AG08395 (cell line): ENCODE data around the gene GARS1.
"Not testable (repeated sequence)": the region's sequence is repeated elsewhere in the genome, so short reads cannot be mapped to it uniquely, and the experiment has no call there.

ENCODE experiments used
- DNase-seq: peaks from one replicate; pipeline ENCODE4 v3.0.0; 2012; ENCODE audit warnings: mixed read lengths, low spot score

GARS1 gene

DNA sequence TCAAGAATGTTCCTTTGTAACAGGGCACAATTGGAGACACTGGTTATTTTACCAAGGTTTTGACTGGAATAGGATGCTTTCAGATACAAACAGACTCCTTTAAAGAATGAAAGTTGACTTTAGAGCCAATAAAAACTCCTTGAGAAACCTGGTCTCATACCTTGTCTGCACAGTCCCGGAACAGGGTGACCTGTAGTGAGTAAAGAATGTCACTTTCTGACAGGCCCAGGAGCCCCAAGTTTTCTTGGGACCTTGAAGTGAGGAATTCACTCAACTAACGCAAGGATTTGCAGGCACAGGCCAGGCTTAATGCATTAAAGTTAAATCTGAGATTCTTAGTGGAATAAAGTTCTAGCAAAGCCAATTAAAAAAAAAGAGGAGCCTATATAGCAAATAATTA lies 11.5 kb upstream of the GARS1 start:
- no peak for DNase-seq

DNA sequence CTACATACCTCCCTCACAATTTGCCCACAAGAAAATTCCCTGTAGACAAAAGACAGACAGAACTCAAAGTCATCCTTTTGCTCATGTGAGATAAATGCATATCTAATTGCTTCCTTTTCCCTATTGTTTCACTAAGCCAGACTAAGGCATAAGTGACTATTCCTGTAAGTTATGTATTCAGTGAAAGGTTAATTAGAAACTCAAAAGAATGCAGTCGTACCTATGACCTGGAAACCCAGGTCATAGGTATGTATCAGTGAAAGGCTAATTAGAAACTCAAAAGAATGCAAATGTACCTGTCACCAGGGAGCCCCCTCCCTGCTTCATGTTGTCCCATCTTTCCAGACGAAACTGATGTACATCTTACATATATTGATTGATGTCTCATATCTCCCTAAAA lies 10.3 kb upstream of the GARS1 start:
- no peak for DNase-seq

DNA sequence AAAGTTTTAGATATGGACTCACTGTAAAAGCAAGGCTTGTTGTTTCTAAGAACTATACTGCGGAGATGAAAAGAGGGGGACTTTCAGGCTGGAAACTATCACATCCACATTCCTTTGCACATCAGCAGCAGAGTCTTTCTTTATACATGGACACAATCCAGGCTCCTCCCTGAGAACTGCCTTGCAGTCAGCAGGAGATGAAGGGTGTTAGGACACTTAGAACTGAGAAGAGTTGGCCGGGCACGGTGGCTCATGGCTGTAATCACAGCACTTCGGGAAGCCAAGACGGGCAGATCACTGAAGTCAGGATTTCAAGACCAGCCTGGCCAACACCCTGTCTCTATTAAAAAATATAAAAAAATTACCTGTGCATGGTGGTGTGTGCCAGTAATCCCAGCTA lies 9.7 kb upstream of the GARS1 start:
- DNase-seq = no peak

DNA sequence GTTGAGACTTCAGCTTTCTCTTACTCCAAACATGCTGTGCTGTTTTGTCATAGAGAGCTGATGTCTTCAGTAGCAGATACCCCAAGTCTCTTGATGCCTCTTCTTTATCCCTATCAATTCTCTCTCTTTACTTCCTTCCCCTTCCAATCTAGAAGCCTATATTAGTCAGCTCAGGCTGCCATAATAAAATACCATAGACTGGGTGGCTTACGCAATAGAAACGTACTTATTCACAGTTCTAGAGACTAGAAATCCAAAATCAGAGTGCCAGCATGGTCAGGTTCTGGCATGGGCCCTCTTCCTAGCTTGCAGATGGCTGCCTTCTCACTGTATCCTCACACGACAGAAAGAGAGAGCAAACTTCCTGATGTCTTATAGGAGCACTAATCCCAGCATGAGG lies 9.0 kb upstream of the GARS1 start:
- DNase-seq = no peak

- DNase-seq = not testable (repeated sequence)
Observed at GRCh38 chr7:30587547-30587946, 7.1 kb upstream of the GARS1 start.

DNA sequence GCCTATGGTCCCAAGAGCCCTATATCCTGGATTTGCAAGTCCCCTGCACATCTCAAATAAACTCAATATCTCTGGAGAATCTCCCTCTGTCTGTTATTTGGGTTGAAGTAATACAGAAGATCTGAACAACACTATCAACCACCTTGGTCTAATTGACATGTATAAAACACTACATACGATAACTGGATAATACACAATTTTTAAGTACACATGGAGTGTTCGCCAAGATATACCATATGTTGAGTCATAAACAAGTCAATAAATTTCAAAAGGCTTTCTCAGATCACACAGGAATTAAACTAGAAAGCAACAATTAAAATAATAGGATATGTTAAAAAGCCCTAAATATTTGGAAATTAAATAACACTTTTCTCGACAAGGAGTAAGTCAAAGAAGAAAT lies 5.6 kb upstream of the GARS1 start:
- DNase-seq = no peak

DNA sequence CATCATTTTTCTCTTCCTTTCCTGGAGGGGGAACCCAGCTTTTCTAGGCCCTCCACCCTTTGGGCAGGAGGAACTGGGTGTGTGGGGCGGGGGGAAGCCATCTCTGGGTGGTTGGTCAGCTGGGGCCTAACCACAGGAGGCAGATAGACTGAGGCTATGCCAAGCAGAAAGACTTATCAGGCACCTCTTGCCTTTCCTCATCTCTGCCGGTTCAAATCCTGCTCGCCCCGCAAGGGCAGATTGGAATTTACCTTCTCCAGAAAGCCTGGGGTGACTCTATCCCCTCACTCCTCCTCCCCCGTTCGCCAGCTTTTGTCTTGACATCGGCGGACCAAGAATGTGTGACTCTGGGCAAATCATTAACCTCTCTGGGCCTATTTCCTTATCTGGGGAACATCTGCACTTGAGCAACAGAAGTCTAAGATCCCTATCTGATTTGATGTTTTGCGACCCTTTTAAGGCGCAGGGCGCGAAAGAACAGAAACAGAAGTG lies 584 bp upstream of the GARS1 start:
- peak; percentile 40 for DNase-seq

DNA sequence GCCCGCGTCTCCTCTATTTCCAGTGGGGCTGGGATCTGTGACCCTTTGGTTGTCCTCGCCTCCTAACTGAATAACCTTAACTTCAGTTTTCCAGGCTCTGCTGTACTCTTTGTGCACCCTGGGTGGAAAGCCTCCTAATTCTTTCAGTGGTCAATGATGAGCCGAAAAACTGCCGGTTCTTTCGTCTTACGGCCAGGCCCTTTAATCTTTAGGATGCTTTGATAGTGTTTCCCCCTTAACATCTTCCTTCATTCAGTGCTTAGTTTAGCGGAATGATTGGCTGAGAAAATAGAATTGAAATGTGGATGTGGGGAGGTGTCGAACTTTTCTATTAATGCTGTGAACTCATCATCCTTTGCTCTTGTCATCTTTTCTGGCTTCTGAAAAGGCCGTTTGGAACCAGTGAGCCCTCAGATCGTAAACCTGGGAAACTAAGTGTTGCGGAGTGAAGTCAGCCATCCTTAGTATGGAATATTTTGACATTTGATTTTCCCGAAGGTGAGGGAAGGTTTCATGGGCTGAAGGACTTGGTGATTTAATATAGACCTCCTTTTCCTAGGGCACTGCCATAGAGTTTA lies 847 bp downstream of the GARS1 start:
- no peak for DNase-seq

- DNase-seq = peak; percentile 41
Observed at GRCh38 chr7:30596014-30596641, 1.4 kb downstream of the GARS1 start.

GRCh38 chr7:30596721-30597120 lies 2.0 kb downstream of the GARS1 start:
- peak; percentile 6 for DNase-seq

DNA sequence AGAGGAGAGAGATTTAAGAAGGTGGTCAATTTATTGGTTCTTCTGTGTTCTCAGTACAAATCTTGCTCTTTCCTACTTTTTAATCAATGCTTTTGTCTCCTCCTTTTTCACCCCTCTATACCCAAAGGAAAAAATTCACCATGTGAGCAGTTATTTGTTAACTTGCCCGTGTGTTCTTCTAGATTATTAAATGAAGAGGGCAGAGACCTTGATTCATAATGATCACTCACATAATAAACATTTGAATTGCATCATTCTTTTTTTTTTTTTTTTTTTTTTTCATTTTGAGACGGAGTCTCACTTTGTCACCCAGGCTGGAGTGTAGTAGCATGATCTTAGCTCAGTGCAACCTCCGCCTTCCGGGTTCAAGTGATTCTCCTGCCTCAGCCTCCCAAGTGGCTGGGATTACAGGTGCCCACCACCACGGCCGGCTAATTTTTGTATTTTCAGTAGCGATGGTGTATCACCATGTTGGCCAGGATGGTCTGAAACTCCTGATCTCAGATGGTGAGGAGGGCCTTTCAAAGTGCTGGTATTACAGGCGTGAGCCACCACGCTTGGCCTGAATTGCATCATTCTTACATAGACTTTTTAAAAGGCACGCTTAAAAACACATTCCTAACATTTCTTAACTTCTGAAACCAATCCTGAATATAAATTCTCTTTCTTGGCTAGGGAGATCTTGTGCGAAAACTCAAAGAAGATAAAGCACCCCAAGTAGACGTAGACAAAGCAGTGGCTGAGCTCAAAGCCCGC lies 3.6 kb downstream of the GARS1 start:
- no peak for DNase-seq

- no peak for DNase-seq
Observed at GRCh38 chr7:30604901-30605300, 10.2 kb downstream of the GARS1 start.

GRCh38 chr7:30605832-30606231 lies 11.2 kb downstream of the GARS1 start:
- no peak for DNase-seq

GRCh38 chr7:30612658-30613265 lies 18.1 kb downstream of the GARS1 start:
- no peak for DNase-seq

DNA sequence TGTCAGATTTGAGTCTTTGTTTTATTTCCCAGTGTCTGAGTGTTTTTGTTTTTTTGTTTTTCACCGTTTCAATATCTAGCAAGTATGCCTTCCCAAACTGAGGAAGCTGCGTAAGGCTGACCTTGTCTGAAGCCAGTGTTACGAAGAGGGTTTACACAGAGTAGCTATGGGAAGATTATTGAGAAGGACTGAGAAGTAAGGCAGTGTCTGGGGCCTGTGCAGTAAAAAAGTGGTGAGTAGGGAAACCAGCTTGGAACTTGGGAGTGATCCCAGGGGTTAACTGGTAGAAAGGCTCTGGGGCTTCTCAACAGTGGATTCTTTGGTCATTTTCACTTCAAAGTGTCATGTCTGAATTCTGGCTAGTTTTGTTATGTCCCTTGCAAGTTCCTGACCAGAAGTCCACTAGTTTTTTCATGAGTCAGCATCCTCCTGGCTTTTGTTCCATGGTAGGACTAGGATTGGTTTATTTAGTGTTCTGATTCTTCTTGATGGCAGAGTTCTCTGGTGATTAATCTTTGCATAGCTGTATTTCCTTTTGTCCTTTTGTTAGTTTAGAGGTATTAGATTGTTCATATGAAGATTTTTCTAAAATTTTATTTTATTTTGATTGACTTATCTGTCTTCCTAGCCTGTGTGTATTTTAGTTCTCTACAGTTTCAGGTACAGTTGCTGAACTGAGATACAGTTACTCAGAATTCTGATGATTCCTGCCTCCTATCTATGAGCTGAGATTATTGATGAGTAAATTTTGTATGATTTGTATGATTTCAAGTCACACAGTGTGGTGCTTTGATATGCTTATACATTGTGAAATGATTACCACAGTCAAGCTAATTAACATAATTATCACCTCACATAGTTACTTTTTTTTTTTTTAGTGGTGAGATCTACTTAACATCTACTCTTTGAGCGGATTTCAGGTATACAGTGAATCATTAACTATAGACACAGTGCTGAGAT lies 19.0 kb downstream of the GARS1 start:
- peak; percentile 15 for DNase-seq

DNA sequence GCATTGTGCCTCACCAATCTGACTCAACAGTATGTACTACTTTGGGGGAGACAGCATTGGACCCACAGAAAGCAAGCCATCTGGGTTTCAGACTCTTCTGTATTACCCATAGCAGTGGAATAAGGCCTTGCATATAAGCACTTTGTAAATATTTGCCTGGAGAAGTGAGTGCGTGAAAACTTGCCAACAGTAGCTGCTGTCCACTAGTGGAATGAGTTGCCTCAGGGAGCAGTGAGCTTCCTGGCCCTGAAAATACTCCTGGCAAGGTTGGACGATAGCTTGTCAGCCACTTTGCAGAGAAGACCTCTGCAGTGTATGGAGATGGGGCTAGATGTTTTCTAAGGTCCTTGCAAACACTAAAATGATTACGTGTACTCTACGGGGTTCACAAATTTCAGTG lies 21.6 kb downstream of the GARS1 start:
- no peak for DNase-seq

GRCh38 chr7:30617359-30617758 lies 22.7 kb downstream of the GARS1 start:
- no peak for DNase-seq

DNA sequence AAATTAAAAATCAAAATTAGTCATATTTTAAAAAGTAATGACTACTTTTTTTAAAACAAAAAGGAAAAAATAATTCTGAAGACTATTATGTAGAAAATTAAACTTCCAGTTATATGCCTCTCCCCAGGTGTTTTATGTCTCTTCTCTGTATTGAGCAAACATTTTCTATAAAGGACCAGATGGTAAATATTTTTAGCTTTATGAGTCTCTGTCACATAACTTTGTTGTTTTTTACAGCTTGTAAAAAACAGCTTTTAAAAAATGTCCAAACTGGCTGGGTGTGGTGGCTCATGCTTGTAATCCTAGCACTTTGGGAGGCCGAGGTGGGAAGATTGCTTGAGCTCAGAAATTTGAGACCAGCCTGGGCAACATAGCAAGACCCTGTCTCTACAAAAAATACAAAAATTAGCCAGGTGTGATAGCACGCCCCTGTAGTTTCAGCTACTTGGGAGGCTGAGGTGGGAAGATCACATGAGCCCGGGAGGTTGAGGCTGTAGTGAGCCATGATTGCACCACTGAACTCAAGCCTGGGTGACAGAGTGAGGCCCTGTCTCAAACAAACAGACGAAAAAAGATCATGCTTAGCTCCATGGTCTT lies 23.5 kb downstream of the GARS1 start:
- DNase-seq = no peak

DNA sequence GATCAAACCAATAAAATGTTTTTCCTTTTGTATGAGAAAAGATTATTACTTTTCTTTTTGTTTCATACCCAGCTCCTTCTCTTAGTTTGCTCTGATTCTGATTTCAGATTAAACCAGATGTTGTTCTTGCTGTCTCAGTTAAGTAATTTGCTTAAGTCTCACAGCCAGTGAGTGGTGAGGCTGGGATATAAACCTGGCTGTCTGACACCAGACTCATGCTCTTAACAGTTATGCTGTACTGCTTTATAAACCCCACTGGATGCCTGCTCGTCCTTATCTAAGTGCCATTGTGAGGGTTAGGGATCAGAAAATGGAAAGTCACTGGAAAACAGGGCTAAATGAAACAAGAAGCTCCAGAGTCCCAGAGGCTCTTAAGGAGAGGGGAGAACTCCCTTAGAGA lies 24.3 kb downstream of the GARS1 start:
- no peak for DNase-seq

- no peak for DNase-seq
Observed at GRCh38 chr7:30625283-30625682, 30.6 kb downstream of the GARS1 start.

- no peak for DNase-seq
Observed at GRCh38 chr7:30627026-30627425, 32.3 kb downstream of the GARS1 start.
